Kidney (tissue), 14 donors: ENCODE data around the gene FARP1. TPM values are rescaled to one million over a fixed set of nuclear protein-coding genes. Genes with fewer than 3 reads are reported as not detected.
A peak's percentile ranks its signal among the peaks of the same experiment; 100 is the strongest.

Experiments
- DNase-seq, 5 donors: peaks; one replicate each; pipeline ENCODE4 v3.0.0-alpha.2; 2013 to 2020
- FAIRE-seq: peaks from 2 replicates; lab custom pipeline; 2012; peaks lifted over from hg19 to GRCh38; lab: Jason Lieb, UNC
- H3K27ac ChIP-seq, 2 donors: one replicate each; pipeline ENCODE4 v1.7.0; 2013; ENCODE audit warnings: low read depth in 2 of 2, low read length in 2 of 2, inconsistent platforms in 1 of 2
- H3K27me3 ChIP-seq: one replicate; pipeline ENCODE4 v1.7.1; 2013; ENCODE audit warnings: low read length, inconsistent platforms; ENCODE audit not compliant: control insufficient read depth, insufficient read depth
- H3K36me3 ChIP-seq, 3 donors: one replicate each; pipeline versions ENCODE4 v1.7.0 to v1.7.1; 2013; ENCODE audit warnings: low read length in 3 of 3, control low read depth in 1 of 3, inconsistent platforms in 1 of 3; ENCODE audit not compliant: insufficient read depth in 3 of 3, control insufficient read depth in 2 of 3
- H3K4me1 ChIP-seq, 3 donors: one replicate each; pipeline versions ENCODE4 v1.7.0 to v1.7.1; 2013; ENCODE audit warnings: low read length in 3 of 3, inconsistent platforms in 1 of 3, low read depth in 1 of 3; ENCODE audit not compliant: control insufficient read depth in 2 of 3, insufficient read depth in 2 of 3
- H3K4me3 ChIP-seq, 3 donors: one replicate each; pipeline versions ENCODE4 v1.7.0 to v1.8.1; 2013; ENCODE audit warnings: low read length in 3 of 3, control low read depth in 1 of 3, inconsistent platforms in 1 of 3
- H3K9ac ChIP-seq, 3 donors: one replicate each; pipeline versions ENCODE4 v1.7.0 to v1.7.1; 2013; ENCODE audit warnings: low read length in 3 of 3, control low read depth in 1 of 3, inconsistent platforms in 1 of 3
- H3K9me3 ChIP-seq, 3 donors: one replicate each; pipeline versions ENCODE4 v1.7.0 to v1.7.1; 2013; ENCODE audit warnings: low read length in 3 of 3, control low read depth in 1 of 3, inconsistent platforms in 1 of 3; ENCODE audit not compliant: control insufficient read depth in 2 of 3, insufficient read depth in 1 of 3
- intact Hi-C: fragments of 100-400 bp; cut with DNase I; formaldehyde crosslinking; loops from one replicate; pipeline ENCODE4 v1.11.1; 2022
- polyA plus RNA-seq: library from polyadenylated mRNA; stranded (reverse); fragments of 350-450 nt; fragmentation: Illumina TruSeq; extraction: RNeasy Lipid Tissue Mini Kit (QIAGEN cat#74804); gene quantifications from one replicate; pipeline ENCODE4 v1.2.3, GENCODE V29; 2014; ENCODE audit warnings: low read depth, low replicate concordance; ENCODE audit not compliant: insufficient read depth
- total RNA-seq: library from RNA; stranded (reverse); fragmentation: NEBNext Ultra II Directional; extraction: Animal tissue kit (Norgen Biotek cat#: 25700); gene quantifications from one replicate; pipeline ENCODE4 v1.2.1, GENCODE V29; 2021
- TF ChIP-seq, protein P1 (sequence below): IDR thresholded peaks from 3 replicates; pipeline ENCODE4 v1.5.1; 2012; ENCODE audit warnings: mild to moderate bottlenecking, moderate library complexity, borderline replicate concordance; ENCODE audit not compliant: insufficient read depth; ENCODE audit errors: extremely low read depth
- donor health status: control.
- donor health status: control.
- donor health status: control.
- donor health status: control.
- donor health status: control.
- donor health status: DM: yes; HTN: yes; CAD: no.
- donor health status: Normal renal cell carcinoma (clear cell type).

Gene FARP1
- total and polyA plus RNA-seq, 2 donors from 2014 or later, result 123 to 229 TPM

DNA sequence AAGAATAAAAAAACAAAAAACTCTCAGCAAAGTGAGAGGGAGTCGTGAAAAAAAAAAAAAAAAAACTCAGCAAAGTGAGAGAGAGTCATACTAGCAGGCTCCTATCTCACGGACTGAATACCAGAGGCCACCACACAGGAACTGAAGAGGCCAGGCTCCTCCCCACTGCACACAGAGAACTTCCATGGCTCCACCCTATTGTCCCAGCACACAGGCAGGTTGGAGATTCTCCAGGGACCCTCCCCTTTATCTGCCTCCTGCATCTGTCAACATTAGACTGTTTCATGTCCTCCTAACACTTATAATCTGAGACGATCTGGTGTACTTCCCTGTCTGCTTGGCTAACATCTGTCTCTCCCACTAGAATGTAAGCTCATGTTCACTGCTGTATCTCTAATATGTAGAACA, 37.0 kb upstream of the FARP1 start:
- no peak for FAIRE-seq
- no peak overlapping the region for H3K4me3 ChIP-seq
- no peaks in the 10 kb centered on the region for H3K27me3 ChIP-seq
- no peak overlapping the region for H3K9ac ChIP-seq
- H3K27ac ChIP-seq, result no peak overlapping the region
- no peaks in the 10 kb centered on the region for H3K36me3 ChIP-seq
- H3K9me3 ChIP-seq, result no peaks in the 10 kb centered on the region
- intact Hi-C loops, result no loop called here
- H3K4me1 ChIP-seq, result no peaks in the 10 kb centered on the region
- TF ChIP-seq, protein P1, sequence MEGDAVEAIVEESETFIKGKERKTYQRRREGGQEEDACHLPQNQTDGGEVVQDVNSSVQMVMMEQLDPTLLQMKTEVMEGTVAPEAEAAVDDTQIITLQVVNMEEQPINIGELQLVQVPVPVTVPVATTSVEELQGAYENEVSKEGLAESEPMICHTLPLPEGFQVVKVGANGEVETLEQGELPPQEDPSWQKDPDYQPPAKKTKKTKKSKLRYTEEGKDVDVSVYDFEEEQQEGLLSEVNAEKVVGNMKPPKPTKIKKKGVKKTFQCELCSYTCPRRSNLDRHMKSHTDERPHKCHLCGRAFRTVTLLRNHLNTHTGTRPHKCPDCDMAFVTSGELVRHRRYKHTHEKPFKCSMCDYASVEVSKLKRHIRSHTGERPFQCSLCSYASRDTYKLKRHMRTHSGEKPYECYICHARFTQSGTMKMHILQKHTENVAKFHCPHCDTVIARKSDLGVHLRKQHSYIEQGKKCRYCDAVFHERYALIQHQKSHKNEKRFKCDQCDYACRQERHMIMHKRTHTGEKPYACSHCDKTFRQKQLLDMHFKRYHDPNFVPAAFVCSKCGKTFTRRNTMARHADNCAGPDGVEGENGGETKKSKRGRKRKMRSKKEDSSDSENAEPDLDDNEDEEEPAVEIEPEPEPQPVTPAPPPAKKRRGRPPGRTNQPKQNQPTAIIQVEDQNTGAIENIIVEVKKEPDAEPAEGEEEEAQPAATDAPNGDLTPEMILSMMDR, result no peak
- peak in 1 of 5 donors; percentile 24 for DNase-seq

DNA sequence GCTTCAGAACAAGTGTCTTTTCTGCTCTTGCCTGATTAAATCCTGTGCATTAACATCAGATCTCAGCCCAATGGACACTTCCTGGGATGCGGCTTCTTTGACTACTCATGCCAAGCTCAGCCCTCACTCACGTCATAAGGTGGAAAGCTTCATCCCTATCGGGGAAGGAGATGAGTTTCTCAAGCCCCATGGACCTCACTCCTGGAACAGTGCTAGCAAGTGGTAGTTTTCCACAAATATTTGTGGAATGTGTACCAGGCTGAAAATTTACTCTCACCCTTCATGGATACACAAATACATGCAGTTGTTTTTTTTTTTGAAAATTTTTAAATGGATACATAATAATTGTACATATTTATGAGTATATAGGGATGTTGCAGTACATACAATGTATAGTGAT, 34.6 kb upstream of the FARP1 start:
- Histone ChIP-seq H3K9me3 (no peaks in the 10 kb centered on the region), H3K4me1 (no peaks in the 10 kb centered on the region), H3K27ac (no peak overlapping the region), H3K27me3 (no peaks in the 10 kb centered on the region), H3K4me3 (no peak overlapping the region), H3K36me3 (no peaks in the 10 kb centered on the region), H3K9ac (no peak overlapping the region)
- no peak for DNase-seq
- intact Hi-C loops, result no loop called here
- FAIRE-seq, result no peak
- TF ChIP-seq, protein P1, result no peak

DNA sequence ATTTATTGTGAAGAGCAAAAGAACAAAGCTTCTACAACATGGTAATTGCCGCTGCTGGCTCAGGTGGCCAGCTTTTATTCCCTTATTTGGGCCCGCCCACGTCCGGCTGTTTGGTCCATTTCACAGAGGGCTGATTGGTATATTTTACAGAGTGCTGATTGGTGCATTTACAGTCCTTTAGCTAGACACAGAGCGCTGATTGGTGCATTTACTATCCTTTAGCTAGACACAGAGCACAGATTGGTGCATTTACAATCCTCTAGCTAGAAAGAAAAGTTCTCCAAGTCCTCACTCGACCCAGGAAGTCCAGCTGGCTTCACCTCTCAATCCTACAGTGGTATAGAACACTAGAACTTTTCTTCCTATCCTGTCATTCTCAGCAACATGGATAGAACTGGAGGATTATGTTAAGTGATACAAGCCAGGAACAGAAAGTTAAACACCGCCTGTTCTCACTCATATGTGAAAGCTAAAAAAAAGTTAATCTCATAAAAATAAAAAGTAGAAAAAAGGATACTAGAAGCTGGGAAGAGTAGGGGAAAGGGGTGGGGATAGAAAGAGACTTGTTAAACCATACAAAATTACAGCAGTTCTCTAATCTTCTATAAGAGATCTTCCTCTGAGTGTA, 33.6 kb upstream of the FARP1 start:
- no peak for FAIRE-seq

More for the DNA sequence above, 33.6 kb upstream of the FARP1 start:
- intact Hi-C loops, result no loop called here
- TF ChIP-seq, protein P1, result no peak
- Histone ChIP-seq H3K9me3 (no peaks in the 10 kb centered on the region), H3K4me3 (no peak overlapping the region), H3K4me1 (no peaks in the 10 kb centered on the region), H3K9ac (no peak overlapping the region), H3K27ac (no peak overlapping the region), H3K36me3 (no peaks in the 10 kb centered on the region), H3K27me3 (no peaks in the 10 kb centered on the region)
- peak in 1 of 5 donors; percentile 51 for DNase-seq
